ENCODE results near the gene SRXN1. TPM values are rescaled to one million over a fixed set of nuclear protein-coding genes. Genes with fewer than 3 reads are reported as not detected.

SRXN1 gene
- total and polyA plus RNA-seq, 9 of the 15 experiments (the other 6 are each of a cell fraction or from before 2014, with no cell fraction given) = 6.8 to 36.4 (median 21.6) TPM

DNA sequence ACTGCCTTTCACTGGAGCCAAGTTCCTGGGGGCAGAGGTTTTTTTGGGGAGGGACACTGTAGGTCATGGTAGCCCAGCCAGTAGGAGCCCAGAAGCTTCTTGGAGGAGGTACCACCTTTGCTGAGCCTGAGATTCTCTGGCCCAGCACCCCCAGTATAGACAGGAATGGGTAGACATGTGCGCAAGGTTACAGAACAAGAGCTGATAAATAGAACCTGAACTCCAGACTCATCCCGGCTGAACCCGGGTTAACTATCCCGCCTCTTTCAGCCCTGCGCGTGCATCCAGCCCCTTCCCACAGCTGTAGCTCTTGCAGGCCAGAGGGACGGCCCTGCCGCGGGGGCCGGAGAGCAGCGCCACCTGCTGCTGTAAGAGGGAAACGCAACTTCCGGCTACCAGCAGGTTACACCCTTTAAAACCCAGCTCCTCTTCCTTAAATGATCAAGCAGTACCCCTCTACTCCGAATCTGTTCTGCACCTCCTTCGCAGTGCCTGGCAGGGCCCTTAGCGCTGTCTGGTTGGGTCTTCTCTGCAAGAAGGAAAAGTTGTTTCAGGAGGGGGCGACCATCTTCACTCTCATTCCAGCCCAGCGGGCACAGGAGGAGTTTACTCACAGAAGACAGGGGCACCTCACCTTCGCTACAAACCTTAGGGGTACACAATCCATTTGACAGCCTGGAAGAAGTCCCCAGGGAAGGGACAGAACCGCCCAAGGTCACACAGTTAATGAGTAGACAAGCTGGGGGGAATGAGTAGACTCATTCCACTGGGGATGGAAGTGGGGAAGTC is 7.5 kb downstream of the SRXN1 start (continued):
- TF ChIP-seq SPI1 (IDR thresholded peaks at IDR 0.05; ENCODE audit: borderline replicate concordance, low read depth, low read length) = peak; percentile 43; the same call in 1 of the 2 replicates
- TF ChIP-seq ID3 (CRISPR knock-in tag; IDR thresholded peaks at IDR 0.05) = no peak
- 0 out of 2 replicates have a peak, but pooled peaks have one; percentile 24 for TF ChIP-seq ID3 (tag; IDR thresholded peaks at IDR 0.05)
- TF ChIP-seq POLR2G (IDR thresholded peaks at IDR 0.05; ENCODE audit: low read depth, low read length) = peak; percentile 56
- TF ChIP-seq CEBPG (CRISPR knock-in tag; IDR thresholded peaks at IDR 0.05) = 0 out of 2 replicates have a peak, but pooled peaks have one; percentile 26
- no peak for TF ChIP-seq CEBPG (tag; conservative IDR thresholded peaks at IDR 0.05 in 1 of 2, IDR thresholded peaks at IDR 0.05 in 1 of 2)
- peak; percentile 54 for TF ChIP-seq GABPA (tag; conservative IDR thresholded peaks at IDR 0.05; ENCODE audit: low read depth)
- 0 out of 2 replicates have a peak, but pooled peaks have one; percentile 43 for TF ChIP-seq SUPT5H (IDR thresholded peaks at IDR 0.05)
- no peak for TF ChIP-seq OTX1 (CRISPR knock-in tag; IDR thresholded peaks at IDR 0.05)
- TF ChIP-seq UBTF (IDR thresholded peaks at IDR 0.05; ENCODE audit: borderline replicate concordance in 1 of 2, low read depth in 2 of 2, low read length in 2 of 2) = 0 out of 4 replicates have a peak, but pooled peaks of 1 of the 2 experiments have one; percentile 20
- TF ChIP-seq, protein P1, sequence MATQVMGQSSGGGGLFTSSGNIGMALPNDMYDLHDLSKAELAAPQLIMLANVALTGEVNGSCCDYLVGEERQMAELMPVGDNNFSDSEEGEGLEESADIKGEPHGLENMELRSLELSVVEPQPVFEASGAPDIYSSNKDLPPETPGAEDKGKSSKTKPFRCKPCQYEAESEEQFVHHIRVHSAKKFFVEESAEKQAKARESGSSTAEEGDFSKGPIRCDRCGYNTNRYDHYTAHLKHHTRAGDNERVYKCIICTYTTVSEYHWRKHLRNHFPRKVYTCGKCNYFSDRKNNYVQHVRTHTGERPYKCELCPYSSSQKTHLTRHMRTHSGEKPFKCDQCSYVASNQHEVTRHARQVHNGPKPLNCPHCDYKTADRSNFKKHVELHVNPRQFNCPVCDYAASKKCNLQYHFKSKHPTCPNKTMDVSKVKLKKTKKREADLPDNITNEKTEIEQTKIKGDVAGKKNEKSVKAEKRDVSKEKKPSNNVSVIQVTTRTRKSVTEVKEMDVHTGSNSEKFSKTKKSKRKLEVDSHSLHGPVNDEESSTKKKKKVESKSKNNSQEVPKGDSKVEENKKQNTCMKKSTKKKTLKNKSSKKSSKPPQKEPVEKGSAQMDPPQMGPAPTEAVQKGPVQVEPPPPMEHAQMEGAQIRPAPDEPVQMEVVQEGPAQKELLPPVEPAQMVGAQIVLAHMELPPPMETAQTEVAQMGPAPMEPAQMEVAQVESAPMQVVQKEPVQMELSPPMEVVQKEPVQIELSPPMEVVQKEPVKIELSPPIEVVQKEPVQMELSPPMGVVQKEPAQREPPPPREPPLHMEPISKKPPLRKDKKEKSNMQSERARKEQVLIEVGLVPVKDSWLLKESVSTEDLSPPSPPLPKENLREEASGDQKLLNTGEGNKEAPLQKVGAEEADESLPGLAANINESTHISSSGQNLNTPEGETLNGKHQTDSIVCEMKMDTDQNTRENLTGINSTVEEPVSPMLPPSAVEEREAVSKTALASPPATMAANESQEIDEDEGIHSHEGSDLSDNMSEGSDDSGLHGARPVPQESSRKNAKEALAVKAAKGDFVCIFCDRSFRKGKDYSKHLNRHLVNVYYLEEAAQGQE (IDR thresholded peaks at IDR 0.05; ENCODE audit: borderline replicate concordance) = peak; percentile 86
- TF ChIP-seq, protein P1 (CRISPR knock-in tag; IDR thresholded peaks at IDR 0.05; ENCODE audit: low read depth) = no peak
- peak; percentile 96 for TF ChIP-seq ETV5 (CRISPR knock-in tag; IDR thresholded peaks at IDR 0.05; ENCODE audit: low read depth)
- no peak for TF ChIP-seq NRF1 (conservative IDR thresholded peaks at IDR 0.05 in 1 of 2, IDR thresholded peaks at IDR 0.05 in 1 of 2)

All from K562 (cell line).